ENCODE measurements around the gene RNF227. TPM values are rescaled to one million over a fixed set of nuclear protein-coding genes. Genes with fewer than 3 reads are reported as not detected.
"Not testable (repeated sequence)": the region's sequence is repeated elsewhere in the genome, so short reads cannot be mapped to it uniquely, and the experiment has no call there.

The RNF227 gene
- total and polyA plus RNA-seq, 2 experiments from 2014 or later: 0.42 to 1.4 TPM

GRCh38 chr17:7955414-7956227 lies 39.5 kb upstream of the RNF227 start:
- peaks cover 3% of the 10 kb centered on the region for H3K4me1 Mint-ChIP-seq
- H3K9me3 Mint-ChIP-seq: no peaks in the 10 kb centered on the region
- H3K79me2 ChIP-seq (replicated peaks; ENCODE audit: insufficient read depth): no peaks in the 10 kb centered on the region
- H3K4me3 ChIP-seq: no peak overlapping the region
- no peak for TF ChIP-seq ETS1 (IDR thresholded peaks at IDR 0.05)
- TF ChIP-seq NANOG (IDR thresholded peaks at IDR 0.05; ENCODE audit: borderline replicate concordance): no peak
- ATAC-seq (no peak), DNase-seq (ENCODE audit: low spot score) (no peak)
- no peaks in the 10 kb centered on the region for H3K36me3 Mint-ChIP-seq (ENCODE audit: low read depth)
- peaks cover 4% of the 10 kb centered on the region for H3K27me3 Mint-ChIP-seq (ENCODE audit: insufficient read depth, low read depth, poor library complexity)
- H3F3A ChIP-seq (replicated peaks; ENCODE audit: low read depth): no peaks in the 10 kb centered on the region
- H3K27me3 ChIP-seq (ENCODE audit: insufficient read depth): no peaks in the 10 kb centered on the region
- H3K4me1 ChIP-seq (ENCODE audit: insufficient read depth): no peaks in the 10 kb centered on the region
- no peak overlapping the region for H3K4me2 ChIP-seq
- 0 out of 2 replicates have a peak, but pooled peaks cover 5% of the 10 kb centered on the region for H3K9me2 ChIP-seq (ENCODE audit: insufficient read depth)
- no peak overlapping the region for H3K27ac Mint-ChIP-seq
- no peaks in the 10 kb centered on the region for H3K36me3 ChIP-seq (ENCODE audit: insufficient read depth)
- no peak overlapping the region for H3K27ac ChIP-seq (ENCODE audit: low read depth)
- no peak overlapping the region for H3K4me3 Mint-ChIP-seq
- H2AFZ ChIP-seq: no peak overlapping the region
- H4K20me1 ChIP-seq (replicated peaks; ENCODE audit: insufficient read depth): no peaks in the 10 kb centered on the region

- not testable (repeated sequence) for H2AFZ ChIP-seq; H3K4me1 Mint-ChIP-seq; ATAC-seq; H3K27ac ChIP-seq (ENCODE audit: low read depth); H3K4me3 ChIP-seq; H3F3A ChIP-seq (replicated peaks; ENCODE audit: low read depth); H3K27me3 Mint-ChIP-seq (ENCODE audit: insufficient read depth, low read depth, poor library complexity); H3K4me1 ChIP-seq (ENCODE audit: insufficient read depth); DNase-seq (ENCODE audit: low spot score); H4K20me1 ChIP-seq (replicated peaks; ENCODE audit: insufficient read depth); H3K9me2 ChIP-seq (ENCODE audit: insufficient read depth); H3K4me3 Mint-ChIP-seq; H3K27me3 ChIP-seq (ENCODE audit: insufficient read depth); H3K9me3 Mint-ChIP-seq; H3K27ac Mint-ChIP-seq; H3K79me2 ChIP-seq (replicated peaks; ENCODE audit: insufficient read depth); H3K4me2 ChIP-seq; H3K36me3 ChIP-seq (ENCODE audit: insufficient read depth)
- peaks cover 16% of the 10 kb centered on the region for H3K36me3 Mint-ChIP-seq (ENCODE audit: low read depth)
Measured at GRCh38 chr17:7953266-7953665, 37.2 kb upstream of the RNF227 start.

- H3K9me2 ChIP-seq (ENCODE audit: insufficient read depth): no peaks in the 10 kb centered on the region
- H3K4me1 Mint-ChIP-seq: no peaks in the 10 kb centered on the region
- peaks cover 32% of the 10 kb centered on the region for H3K36me3 Mint-ChIP-seq (ENCODE audit: low read depth)
- DNase-seq (ENCODE audit: low spot score) (no peak), ATAC-seq (no peak)
- H3K4me3 Mint-ChIP-seq: no peak overlapping the region
- H3K27ac Mint-ChIP-seq: no peak overlapping the region
- H3K27me3 Mint-ChIP-seq (ENCODE audit: insufficient read depth, low read depth, poor library complexity): peaks cover under 1% of the 10 kb centered on the region
- peaks cover 3% of the 10 kb centered on the region; the same call in 1 of the 2 replicates for H3K36me3 ChIP-seq (ENCODE audit: insufficient read depth)
- H3K4me3 ChIP-seq: no peak overlapping the region
- no peak overlapping the region for H3K4me2 ChIP-seq
- H3K9me3 Mint-ChIP-seq: no peaks in the 10 kb centered on the region
- no peaks in the 10 kb centered on the region for H3K4me1 ChIP-seq (ENCODE audit: insufficient read depth)
- no peak overlapping the region for H3K27ac ChIP-seq (ENCODE audit: low read depth)
- H3K79me2 ChIP-seq (replicated peaks; ENCODE audit: insufficient read depth): no peaks in the 10 kb centered on the region
- H3F3A ChIP-seq (replicated peaks; ENCODE audit: low read depth): no peaks in the 10 kb centered on the region
- H4K20me1 ChIP-seq (replicated peaks; ENCODE audit: insufficient read depth): no peaks in the 10 kb centered on the region; the same call in 1 of the 2 replicates
- no peaks in the 10 kb centered on the region for H3K27me3 ChIP-seq (ENCODE audit: insufficient read depth)
- H2AFZ ChIP-seq: no peak overlapping the region
- TF ChIP-seq STAT1 (IDR thresholded peaks at IDR 0.05; ENCODE audit: unreplicated experiment) (no peak), ZNF114 (CRISPR knock-in tag; IDR thresholded peaks at IDR 0.05) (no peak), EZH2 (IDR thresholded peaks at IDR 0.05; ENCODE audit: low read depth, unreplicated experiment) (no peak), EZH2phosphoT487 (IDR thresholded peaks at IDR 0.05; ENCODE audit: unreplicated experiment) (no peak), ZNF331 (CRISPR knock-in tag; IDR thresholded peaks at IDR 0.05; ENCODE audit: low read depth) (no peak), NANOG (IDR thresholded peaks at IDR 0.05; ENCODE audit: borderline replicate concordance) (no peak), CREB1 (CRISPR knock-in tag; IDR thresholded peaks at IDR 0.05; ENCODE audit: low read depth) (no peak), POLR2AphosphoS5 (IDR thresholded peaks at IDR 0.05; ENCODE audit: low read depth) (no peak), REST (IDR thresholded peaks at IDR 0.05; ENCODE audit: unreplicated experiment) (no peak), CTCF (conservative IDR thresholded peaks at IDR 0.05; ENCODE audit: low read depth in 2 of 2) (no peak)
Measured at GRCh38 chr17:7951143-7951792, 35.2 kb upstream of the RNF227 start.

Data from GM23338 (cell line).